SH-SY5Y (cell line): ENCODE data around the gene ADARB2.

Source experiments
- GATA2 ChIP-seq: IDR thresholded peaks from 2 replicates; pipeline ENCODE4 v1.6.1; 2011; ENCODE audit warnings: mild to moderate bottlenecking, low read depth, low read length
- GATA3 ChIP-seq: IDR thresholded peaks from 2 replicates; pipeline ENCODE4 v1.6.1; 2011; ENCODE audit warnings: low read depth, mild to moderate bottlenecking, low read length, moderate library complexity

The ADARB2 gene

GRCh38 chr10:1402816-1403507 lies 334.4 kb downstream of the ADARB2 start:
- TF ChIP-seq GATA3 (no peak), GATA2 (no peak)

GRCh38 chr10:1402016-1402770 lies 335.1 kb downstream of the ADARB2 start:
- TF ChIP-seq GATA2, result no peak
- TF ChIP-seq GATA3, result no peak

GRCh38 chr10:1401071-1401965 lies 336.0 kb downstream of the ADARB2 start:
- no peak for TF ChIP-seq GATA3
- no peak for TF ChIP-seq GATA2

- TF ChIP-seq GATA2, result no peak
- no peak for TF ChIP-seq GATA3
Observed at GRCh38 chr10:1400101-1401070, 336.9 kb downstream of the ADARB2 start.

- TF ChIP-seq GATA3 (no peak), GATA2 (no peak)
Observed at GRCh38 chr10:1399431-1400100, 337.8 kb downstream of the ADARB2 start.

- TF ChIP-seq GATA2 (no peak), GATA3 (no peak)
Observed at GRCh38 chr10:1398626-1399410, 338.5 kb downstream of the ADARB2 start.

- TF ChIP-seq GATA3 (no peak), GATA2 (no peak)
Observed at GRCh38 chr10:1396297-1396635, 341.1 kb downstream of the ADARB2 start.

- no peak for TF ChIP-seq GATA3
Observed at GRCh38 chr10:1395481-1396296, 341.6 kb downstream of the ADARB2 start.

- TF ChIP-seq GATA3 (no peak), GATA2 (no peak)
Observed at GRCh38 chr10:1395025-1395480, 342.3 kb downstream of the ADARB2 start.

GRCh38 chr10:1394155-1394912 lies 343.0 kb downstream of the ADARB2 start:
- TF ChIP-seq GATA3, result no peak
- no peak for TF ChIP-seq GATA2

- TF ChIP-seq GATA2, result no peak
- TF ChIP-seq GATA3, result no peak
Observed at GRCh38 chr10:1393481-1393880, 343.8 kb downstream of the ADARB2 start.
